Measurements from ENCODE around the gene ADSS2.
A peak's percentile ranks its signal among the peaks of the same experiment; 100 is the strongest.

ADSS2 gene

DNA sequence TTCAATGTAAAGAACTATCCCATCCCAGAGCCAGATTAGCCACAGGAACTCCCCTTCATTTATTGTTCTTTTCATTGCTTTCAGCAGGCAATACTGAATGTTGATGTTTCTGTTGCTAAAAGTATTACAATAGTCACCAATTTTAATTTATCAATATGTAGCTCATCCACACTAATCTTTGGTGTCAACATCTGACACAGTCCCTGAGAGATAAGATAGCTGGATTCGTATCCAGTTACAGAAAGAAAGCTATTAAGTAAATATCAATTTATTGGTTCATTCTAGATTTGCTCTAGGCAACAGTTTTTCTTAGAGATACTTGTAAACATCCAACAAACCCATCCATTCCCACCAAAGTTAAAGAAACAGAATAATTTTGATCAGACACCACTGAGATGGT is 4.7 kb downstream of the ADSS2 start:
- no peak for DNase-seq (ENCODE audit: low read depth in 2 of 3, low spot score in 1 of 3)

DNA sequence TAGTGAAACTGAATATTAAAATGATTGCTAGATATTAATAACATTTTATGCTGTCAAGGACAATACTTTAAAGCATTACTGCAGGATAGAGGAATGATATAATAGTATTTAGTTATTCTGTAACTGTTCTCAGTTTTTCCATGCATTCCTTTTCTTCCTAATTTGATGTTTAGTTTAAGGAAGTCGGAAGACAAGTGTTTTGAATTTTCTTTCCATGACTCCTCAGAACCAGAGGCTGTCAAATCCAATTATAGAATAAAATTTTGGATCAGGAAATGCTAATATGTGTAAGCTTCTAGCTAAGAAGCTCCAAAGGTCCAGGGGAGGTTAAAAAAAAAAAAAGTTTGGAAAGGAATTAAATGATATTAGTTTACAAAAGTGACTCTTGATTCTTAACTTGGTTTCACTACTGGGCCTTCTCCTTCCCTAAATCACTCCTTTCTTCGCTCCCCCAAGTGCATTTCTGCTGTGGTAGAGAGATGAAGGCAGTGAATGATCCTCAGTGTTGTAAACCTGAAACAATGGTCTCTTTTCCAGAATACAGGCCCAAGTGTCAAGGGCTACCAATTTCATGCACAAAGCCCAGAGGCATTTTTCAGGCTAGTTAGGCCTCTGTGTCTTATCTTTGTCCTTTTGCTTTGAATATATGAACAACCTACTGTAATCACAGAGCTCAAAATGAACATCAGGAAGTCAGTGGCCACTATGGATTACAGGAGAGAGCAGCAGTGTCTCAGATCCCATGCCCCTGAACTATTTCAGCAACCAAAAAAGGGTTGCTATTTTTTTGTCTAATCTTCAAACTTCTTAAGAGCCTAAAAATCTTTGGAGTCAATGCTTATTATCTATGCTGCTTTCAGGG is 6.2 kb downstream of the ADSS2 start:
- no peak for DNase-seq (ENCODE audit: low read depth in 2 of 3, low spot score in 1 of 3)

DNA sequence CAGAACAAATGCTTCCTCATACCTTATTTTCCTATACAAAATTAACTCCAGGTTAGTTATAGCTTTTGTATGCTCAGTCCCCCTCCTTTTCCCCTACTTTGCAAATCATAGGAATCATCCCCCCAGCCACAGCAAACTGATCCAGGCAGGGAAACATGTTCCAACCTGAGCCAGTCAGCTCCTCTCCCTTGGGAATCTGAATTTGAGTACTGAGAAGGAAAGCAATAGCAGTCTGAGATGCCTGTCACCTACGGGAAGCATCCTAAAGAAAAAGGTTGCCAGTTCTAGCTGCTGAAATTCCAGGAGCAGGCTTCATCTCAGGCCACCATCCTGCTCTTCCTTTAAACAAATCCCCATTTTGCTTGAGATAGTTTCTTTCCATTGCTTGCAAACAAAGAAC is 6.9 kb downstream of the ADSS2 start:
- DNase-seq (ENCODE audit: low read depth in 2 of 3, low spot score in 1 of 3) = no peak

DNA sequence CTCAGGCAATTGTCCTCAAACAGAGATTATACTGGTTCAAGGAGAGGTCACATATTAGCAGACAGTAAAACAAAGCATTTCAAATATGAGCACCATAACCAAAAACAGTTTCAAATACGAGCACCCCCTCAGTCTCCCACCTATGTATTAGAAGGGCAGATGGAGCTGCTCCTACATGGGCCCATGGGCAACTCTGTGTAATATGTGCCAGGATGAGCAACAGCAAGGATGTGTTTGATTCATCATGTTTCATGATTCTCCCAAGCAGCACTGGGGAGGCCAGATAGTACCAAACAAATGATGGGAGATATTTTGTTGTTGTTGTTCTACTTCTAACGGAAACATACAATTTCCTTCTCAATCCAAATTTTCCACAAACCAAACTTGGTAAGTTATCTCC is 8.9 kb downstream of the ADSS2 start:
- no peak for DNase-seq (ENCODE audit: low read depth in 2 of 3, low spot score in 1 of 3)

DNA sequence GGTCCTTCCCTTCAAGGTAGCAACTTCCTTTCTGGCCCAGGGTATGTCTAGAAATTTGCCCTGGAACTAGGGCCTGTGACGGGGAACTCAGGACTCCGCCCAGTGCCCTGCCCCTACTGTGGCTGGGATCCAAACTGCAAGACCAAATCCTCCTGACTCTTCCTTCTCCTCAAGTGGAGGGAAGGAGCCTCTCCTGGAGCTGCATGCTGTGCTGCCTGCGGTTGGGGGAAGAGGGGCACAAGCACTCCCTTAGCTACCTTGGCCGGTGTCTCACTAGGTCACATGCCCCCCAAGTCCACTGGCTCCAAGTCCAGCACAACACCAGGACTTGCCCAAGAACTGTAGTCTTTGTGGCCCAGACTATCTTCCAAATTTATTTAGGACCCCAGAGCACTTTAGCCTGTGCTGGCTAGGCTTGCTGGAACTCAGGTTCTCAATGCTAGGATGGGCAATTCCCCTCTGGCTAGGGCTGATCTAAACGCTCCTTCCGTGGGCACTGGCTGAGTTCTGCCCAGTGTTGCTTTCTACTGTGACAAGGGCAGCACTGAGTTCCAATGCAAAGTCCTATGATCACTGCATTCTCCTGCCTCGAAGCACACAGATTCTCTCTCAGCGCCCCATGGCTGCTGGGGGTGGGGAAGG is 12.2 kb downstream of the ADSS2 start:
- no peak for DNase-seq (ENCODE audit: low read depth in 2 of 3, low spot score in 1 of 3)

DNA sequence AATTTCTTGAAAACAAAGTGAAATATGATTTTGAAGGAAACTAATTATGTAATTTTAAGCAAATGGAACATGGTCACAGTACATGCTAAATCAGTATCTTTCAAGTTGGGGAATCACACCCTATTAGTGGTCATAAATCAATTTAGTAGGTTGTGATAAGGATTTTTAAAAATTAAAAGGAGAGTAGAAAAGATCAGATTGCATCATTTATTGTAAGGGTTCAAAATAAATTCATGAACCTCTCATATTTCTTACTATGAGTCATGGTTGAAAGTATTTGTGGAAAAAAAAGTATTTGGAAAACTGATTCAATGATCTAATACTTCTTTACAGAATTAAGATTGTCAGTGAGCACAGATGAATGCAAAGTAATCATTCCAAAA is 14.6 kb downstream of the ADSS2 start:
- DNase-seq (ENCODE audit: low read depth in 2 of 3, low spot score in 1 of 3) = no peak

DNA sequence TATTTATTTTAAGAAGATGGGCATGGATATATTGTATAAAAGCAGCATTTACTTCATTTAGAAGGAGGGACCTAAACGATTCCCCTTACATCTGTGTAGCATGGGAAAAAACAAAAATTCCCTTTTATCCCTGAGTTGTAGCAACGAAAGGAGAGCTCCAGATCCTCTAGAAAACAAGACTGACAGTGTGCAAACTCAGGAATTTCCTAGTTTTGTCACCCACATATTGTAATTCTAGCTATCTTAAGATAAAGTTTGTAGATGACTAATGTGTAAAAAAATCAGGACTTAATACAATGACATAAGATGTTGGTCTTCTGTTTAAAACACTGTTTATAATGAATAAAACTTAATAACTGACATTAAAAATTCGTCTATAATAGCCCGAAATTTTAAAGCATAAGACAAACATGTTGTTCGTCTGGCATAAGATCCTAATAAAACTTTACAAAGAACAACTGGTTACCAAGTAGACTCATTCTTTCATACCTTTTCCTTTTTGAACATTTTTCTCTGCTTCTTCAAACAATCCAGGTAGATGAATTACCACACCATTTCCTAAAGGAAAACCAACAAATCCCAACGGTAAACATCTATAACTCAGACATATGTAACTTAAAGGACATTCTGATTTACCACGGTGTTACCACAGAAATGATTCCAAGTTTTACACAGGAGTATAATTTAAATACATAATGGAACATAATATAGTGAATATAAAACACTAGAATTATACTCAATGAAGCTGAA is 15.2 kb downstream of the ADSS2 start:
- no peak for DNase-seq (ENCODE audit: low read depth in 2 of 3, low spot score in 1 of 3)

DNA sequence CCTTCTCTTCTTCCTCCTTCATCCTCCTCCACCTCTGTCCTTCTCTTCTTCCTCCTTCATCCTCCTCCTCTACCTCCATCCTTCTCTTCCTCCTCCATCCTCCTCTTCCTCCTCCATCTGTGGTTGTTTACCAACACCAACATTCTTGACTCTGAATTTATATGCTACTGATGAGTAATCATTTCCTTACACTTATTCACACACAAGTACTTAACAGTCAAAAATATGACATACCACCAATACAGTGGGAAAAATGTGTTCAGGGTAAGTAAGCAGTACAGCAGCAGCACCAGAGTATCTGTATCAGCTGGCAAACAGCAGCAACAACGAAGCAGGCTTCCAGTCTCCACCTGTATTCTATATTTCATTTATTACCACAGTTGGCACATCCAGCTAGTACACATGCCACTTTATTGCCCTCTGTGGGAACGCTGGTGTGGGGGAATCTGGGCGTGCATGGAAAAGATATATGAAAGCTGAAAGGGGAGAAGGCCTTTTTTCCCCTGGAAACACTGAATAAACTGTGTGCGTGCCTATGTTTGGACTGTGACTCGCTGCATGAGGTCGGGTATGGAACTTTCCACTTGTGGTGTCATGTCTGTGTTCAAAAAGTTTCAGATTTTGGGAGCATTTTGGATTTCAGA is 16.0 kb downstream of the ADSS2 start:
- peak in 1 of 3 donors; percentile 10 for DNase-seq (ENCODE audit: low read depth in 2 of 3, low spot score in 1 of 3)

DNA sequence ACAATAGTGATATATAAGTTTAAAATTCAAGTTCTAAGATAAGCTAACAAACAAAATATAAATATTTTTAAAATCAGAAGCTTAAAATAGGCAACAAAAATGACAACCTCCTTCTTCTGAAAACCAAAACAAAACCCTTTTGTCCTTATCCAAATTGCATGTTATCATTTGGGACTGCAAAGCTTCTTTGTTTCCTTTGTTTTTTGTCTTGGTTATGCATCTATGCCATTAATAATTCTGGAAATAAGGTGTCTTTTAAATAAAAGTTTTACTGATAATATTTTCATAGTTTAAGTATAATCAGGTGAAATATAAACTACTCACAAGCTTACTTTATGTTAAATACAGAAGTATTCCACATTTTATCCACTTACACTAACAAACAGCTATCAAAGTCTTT is 20.5 kb downstream of the ADSS2 start:
- DNase-seq (ENCODE audit: low read depth in 2 of 3, low spot score in 1 of 3) = no peak

DNA sequence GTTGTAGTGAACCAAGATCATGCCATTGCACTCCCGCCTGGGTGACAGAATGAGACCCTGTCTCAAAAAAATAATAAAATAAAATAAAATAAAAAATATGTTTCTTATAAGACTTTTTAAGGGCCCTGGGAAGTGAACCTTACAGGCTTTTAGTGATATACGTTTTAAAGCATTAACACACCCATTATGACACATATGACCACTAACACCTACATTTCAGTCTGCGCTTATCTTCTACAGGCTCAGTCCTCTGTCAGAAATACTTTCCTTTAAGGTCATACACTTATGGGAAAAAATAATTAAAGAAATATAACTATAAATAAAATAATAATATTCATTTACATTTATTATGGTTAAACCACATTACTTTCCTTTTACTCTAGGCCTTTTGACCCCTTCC is 21.9 kb downstream of the ADSS2 start:
- DNase-seq (ENCODE audit: low read depth in 2 of 3, low spot score in 1 of 3) = no peak

DNA sequence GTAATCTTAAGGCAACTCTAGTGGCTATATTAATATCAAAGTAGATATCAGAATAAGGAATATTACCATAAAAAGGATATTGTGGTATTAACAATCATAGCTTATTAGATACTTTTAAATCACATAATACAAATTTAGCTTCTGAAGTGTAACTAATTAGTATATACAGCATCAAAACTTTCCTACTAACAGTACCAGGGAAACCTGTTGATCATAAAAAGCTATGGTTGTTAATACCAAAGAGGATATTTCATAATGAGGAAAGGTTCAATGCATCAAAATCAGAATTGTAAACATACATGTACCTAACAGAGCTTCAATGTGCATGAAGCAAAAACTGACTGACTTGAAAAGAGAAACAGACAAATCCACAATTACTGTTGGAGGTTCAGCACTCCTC is 24.1 kb downstream of the ADSS2 start:
- no peak for DNase-seq (ENCODE audit: low read depth in 2 of 3, low spot score in 1 of 3)

DNA sequence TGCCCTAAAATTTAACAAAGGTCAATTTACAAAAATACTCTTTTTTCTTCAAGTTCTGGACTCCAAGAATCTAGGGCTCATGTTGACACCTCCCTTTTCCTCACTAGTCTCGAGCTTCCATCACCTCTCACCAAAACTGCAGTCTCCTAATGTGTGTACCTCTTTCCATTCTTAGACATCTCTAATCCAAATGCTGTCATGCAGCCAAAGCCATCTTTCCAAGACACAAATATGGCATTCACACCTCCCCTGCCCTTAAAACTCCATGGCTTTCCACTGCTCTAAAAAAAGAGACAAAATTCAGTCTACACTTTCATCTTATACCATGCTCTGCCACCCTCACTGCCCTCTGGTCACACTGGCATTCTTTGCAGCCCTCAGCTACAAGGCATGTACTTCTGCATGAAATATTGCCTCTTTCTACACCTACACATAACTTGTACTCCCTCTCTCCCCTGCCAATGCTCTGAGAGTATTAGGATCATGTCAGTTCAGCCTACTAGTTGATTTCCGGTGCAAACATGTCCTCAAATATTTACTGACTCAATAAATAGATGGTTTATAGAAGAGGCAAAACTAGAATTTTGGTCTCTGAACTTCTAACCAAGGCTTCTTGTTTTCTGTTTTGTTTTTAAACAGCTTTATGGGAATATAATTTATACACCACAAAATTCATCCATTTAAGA is 26.9 kb downstream of the ADSS2 start:
- no peak for DNase-seq (ENCODE audit: low read depth in 2 of 3, low spot score in 1 of 3)

DNA sequence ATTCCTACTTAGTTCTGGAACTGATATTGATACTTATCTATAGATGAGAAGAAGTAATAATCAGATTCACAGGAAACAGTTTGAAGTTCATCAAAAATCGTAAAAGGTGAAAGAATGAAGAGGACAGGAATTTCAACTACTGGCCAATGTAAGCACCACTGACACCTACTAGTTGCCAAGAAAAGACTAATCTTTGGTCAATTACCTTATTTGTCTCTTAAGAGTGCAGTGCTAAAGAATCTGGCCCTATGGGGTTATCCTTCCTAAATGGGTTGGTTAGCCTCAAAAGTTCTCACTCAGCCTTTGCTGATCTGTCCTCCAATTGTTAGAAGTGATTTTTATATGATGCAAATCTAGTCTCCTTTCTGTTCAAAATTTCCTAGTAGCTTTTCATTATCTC is 29.5 kb downstream of the ADSS2 start:
- DNase-seq (ENCODE audit: low read depth in 2 of 3, low spot score in 1 of 3) = no peak

DNA sequence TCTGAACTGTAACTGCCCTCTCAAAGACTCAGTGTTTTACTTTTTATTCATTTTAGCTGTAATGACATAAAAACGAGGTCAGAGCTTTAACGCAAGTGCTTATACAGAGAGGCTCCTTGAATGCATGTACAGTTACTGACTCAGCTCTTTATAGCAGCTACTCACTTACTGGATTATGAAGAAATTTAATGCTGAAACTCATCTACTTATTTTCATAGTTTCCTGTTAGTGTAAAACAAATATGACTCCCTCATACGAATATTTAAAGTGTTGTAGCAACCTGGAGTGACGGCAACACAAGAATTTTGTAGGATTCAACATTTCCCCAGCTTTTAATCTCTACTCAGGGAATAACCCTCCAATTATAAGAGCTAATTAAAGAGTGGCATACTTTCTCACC is 32.7 kb downstream of the ADSS2 start:
- no peak for DNase-seq (ENCODE audit: low read depth in 2 of 3, low spot score in 1 of 3)

DNA sequence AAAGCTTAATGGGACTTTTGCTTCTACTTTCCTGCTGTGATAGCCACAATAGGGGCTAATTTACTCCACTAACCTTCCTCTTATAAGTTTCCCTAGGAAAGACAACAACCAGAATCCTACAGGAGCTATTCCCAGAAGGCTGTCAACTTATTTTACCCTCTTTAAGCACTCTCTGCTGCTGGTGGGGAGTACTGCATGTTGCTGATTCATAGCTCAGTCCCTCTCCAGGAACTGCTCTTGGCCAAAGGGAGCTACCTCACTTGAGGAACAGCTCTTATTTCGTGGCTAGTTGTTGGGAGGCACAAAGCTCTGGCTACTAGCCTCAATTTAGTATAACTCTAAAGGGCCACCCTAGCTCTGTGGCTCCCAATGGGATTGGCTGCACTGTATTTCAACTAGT is 37.2 kb downstream of the ADSS2 start:
- DNase-seq (ENCODE audit: low read depth in 2 of 3, low spot score in 1 of 3) = no peak

DNA sequence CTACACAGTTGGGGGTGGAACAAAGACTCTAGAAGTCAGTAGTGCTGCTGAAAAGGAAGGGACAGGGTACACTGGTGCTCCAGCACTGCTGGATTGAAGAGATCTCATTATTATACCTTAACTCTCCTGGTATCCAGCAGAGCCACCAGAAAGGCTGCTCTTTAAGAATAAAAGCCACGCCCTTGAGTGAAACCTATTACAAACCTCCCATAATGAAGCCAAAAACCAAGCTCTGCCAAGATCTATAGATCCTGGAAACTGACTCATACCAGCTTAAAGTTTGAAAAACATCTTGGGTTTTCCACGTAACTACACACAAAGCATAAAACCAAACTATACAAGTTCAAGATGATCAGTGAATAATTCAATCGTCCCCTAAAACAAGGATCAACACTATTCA is 38.0 kb downstream of the ADSS2 start:
- no peak for DNase-seq (ENCODE audit: low read depth in 2 of 3, low spot score in 1 of 3)

DNA sequence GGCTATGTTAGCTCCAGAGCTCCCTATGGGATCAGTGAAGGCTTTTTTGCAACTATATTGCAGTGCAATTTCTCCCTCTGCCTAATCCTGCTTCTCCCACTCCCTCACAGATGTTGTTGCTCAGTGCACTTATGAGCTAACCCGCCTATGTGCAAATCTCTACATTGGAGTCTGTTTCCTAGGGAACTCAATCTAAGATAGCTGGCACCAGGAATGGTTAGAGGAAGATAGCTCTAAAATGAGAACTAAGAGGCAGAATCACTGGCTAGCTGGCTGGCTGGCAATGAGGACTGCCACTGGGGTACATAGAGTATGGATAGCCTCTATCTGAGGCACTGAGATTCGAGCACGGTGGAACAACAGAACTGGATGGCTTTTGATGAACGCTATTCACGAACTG is 39.5 kb downstream of the ADSS2 start:
- no peak for DNase-seq (ENCODE audit: low read depth in 2 of 3, low spot score in 1 of 3)

DNA sequence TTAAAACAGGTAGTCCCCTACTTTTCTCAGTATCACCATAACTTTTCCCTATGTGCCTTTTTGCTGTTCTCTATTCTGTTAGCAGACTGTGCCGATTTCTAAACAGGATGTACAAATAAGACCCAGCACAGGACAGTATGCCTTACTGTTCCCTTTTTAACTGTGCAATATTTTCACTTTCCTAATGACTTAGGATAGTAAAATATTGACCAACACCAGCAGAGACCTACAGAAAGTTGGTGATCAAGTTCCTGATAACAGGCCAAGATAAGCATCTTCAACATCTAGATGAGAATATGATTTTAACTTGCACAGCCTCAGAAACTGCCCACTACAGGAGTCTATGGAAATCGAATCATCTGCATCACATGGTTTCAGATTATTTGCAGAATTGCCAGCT is 42.0 kb downstream of the ADSS2 start:
- no peak for DNase-seq (ENCODE audit: low read depth in 2 of 3, low spot score in 1 of 3)

DNA sequence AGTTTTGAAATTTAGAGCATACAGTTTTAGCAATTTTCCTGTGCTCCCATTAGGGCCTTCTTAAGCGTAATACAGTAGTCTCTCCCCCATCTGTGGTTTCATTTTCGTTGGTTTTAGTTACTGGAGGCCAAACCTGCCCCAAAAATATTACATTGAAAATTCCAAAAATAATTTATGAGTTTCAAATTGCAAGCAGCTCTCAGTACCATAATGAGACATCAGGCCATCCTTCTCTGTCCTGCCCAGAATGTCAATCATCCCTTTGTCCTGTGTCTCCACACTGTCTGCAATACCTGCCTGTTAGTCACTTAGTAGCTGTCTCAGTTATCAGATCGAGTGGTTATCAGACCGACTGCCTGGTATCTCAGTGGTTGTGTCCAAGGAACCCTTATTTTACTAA is 45.4 kb downstream of the ADSS2 start:
- no peak for DNase-seq (ENCODE audit: low read depth in 2 of 3, low spot score in 1 of 3)

DNA sequence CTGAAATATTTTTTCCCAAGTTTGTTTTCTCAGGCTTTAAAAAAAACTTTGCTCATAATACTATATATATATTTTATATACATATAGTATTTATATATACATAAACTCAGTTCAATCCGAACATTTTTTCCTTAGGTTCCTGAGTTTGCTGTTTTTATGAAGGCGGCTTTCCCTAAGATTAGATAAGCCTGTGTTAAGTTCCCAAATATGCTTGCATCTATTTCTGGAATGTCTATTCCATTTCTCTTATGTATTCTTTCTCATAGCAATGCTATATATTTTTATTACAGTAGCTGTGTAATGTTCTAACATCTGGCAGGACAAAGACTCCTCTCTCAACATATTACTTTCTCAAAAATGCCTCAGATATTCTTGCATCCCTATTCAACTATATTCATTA is 45.9 kb downstream of the ADSS2 start:
- DNase-seq (ENCODE audit: low read depth in 2 of 3, low spot score in 1 of 3) = no peak

DNA sequence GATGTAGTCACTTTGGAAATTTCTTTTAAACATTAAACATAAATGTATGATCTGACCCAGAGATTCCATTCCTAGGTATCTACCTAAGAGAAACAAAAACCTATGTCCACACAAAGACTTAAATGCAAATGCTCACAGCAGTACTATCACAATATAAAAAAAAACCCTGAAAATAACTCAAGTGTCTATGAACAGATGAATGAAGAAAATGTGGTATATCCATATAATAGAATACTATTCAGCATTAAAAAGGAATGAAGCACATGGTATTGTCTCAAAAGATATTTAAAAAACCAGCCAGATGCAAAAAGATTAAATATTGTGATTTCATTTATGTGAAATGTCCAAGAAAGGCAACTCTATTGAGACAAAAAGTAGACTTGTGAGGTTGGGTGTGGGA is 48.3 kb downstream of the ADSS2 start:
- DNase-seq (ENCODE audit: low read depth in 2 of 3, low spot score in 1 of 3) = no peak

Data from stimulated activated CD4-positive, alpha-beta T cell treated with anti-CD3 and anti-CD28 coated beads, Interleukin-12 subunit alpha, Interleukin-12 subunit beta, amount 100 ng/mL, for 48 hours (primary cell).